Panc1 (cell line): ENCODE measurements around the gene FFAR1. TPM values are rescaled to one million over a fixed set of nuclear protein-coding genes. Genes with fewer than 3 reads are reported as not detected.

Source experiments
- ATAC-seq: fragments of 200-7000 bp; cut with Tn5 transposase; 2 replicates; pipeline ENCODE4 v1.9.1; 2020; ENCODE audit warnings: mild to moderate bottlenecking, moderate library complexity
- BruUV-seq: library from RNA; stranded (reverse); fragments of 400-500 nt; replicated peaks from 2 replicates; lab custom pipeline; 2021; lab: Mats Ljungman, UMichigan
- CTCF ChIA-PET: fragments of 300-600 bp; sonication (Branson Sonifier 250); formaldehyde crosslinking; loops from one replicate; lab custom pipeline; 2022; ENCODE audit warnings: antibody characterized with exemption; lab: Charles Lee
- POLR2A ChIA-PET: fragments of 300-600 bp; sonication (Branson Sonifier 250); formaldehyde crosslinking; loops from one replicate; lab custom pipeline; 2022; ENCODE audit warnings: antibody characterized with exemption; lab: Charles Lee
- DNase-seq: peaks from one replicate; pipeline ENCODE4 v3.0.0-alpha.2; 2010; ENCODE audit warnings: low read depth, low spot score
- H3K27ac ChIP-seq: 2 replicates; pipeline ENCODE4 v1.5.1; 2011; ENCODE audit warnings: mild to moderate bottlenecking, low read length, inconsistent platforms
- H3K27me3 ChIP-seq: fragments of 200-500 bp; sonication (Bioruptor generic); 2 replicates; pipeline ENCODE4 v1.6.0; 2014; ENCODE audit warnings: low read length, inconsistent platforms; ENCODE audit not compliant: control insufficient read depth, insufficient read depth
- H3K36me3 ChIP-seq: fragments of 200-500 bp; sonication (Bioruptor generic); 2 replicates; pipeline ENCODE4 v1.5.1; 2014; ENCODE audit warnings: inconsistent platforms, mild to moderate bottlenecking, low read length, moderate library complexity; ENCODE audit not compliant: control insufficient read depth, insufficient read depth
- H3K4me1 ChIP-seq: 2 replicates; pipeline ENCODE4 v1.5.1; 2011; ENCODE audit warnings: inconsistent platforms, mild to moderate bottlenecking, low read length, moderate library complexity; ENCODE audit not compliant: control insufficient read depth, insufficient read depth
- H3K4me3 ChIP-seq, 2 experiments: 2 replicates each; pipeline ENCODE4 v1.5.1; 2011 to 2012; ENCODE audit warnings: low read depth in 2 of 2, low read length in 2 of 2, mild to moderate bottlenecking in 2 of 2, inconsistent platforms in 1 of 2, moderate library complexity in 1 of 2
- H3K9me3 ChIP-seq: fragments of 200-500 bp; sonication (Bioruptor generic); 2 replicates; pipeline ENCODE4 v1.5.1; 2014; ENCODE audit warnings: low read depth, mild to moderate bottlenecking, inconsistent platforms, low read length, moderate library complexity; ENCODE audit not compliant: control insufficient read depth, insufficient read depth
- CTCF ChIP-seq: fragments of 450-650 bp; IDR thresholded peaks from 2 replicates; pipeline ENCODE4 v1.5.1; 2017; ENCODE audit warnings: mild to moderate bottlenecking
- POLR2AphosphoS5 ChIP-seq: IDR thresholded peaks from 2 replicates; pipeline ENCODE4 v1.6.1; 2012; ENCODE audit warnings: mild to moderate bottlenecking, low read depth, low read length, moderate library complexity
- REST ChIP-seq, 2 experiments: IDR thresholded peaks; 2 replicates each; pipeline ENCODE4 v1.6.1; 2011 to 2012; ENCODE audit warnings: low read depth in 2 of 2, control low read depth in 1 of 2, low read length in 1 of 2, mild to moderate bottlenecking in 1 of 2, moderate library complexity in 1 of 2; ENCODE audit not compliant: insufficient read depth in 1 of 2
- SIN3A ChIP-seq: IDR thresholded peaks from 2 replicates; pipeline ENCODE4 v1.6.1; 2012; ENCODE audit warnings: low read depth, mild to moderate bottlenecking, low read length, moderate library complexity, borderline replicate concordance; ENCODE audit not compliant: insufficient read depth
- TCF7L2 ChIP-seq: IDR thresholded peaks from 2 replicates; pipeline ENCODE4 v1.6.1; 2011; ENCODE audit warnings: mild to moderate bottlenecking, low read depth, low read length, inconsistent platforms
- in situ Hi-C: cut with HindIII; loops from 2 replicates; pipeline ENCODE4 v1.10.0; 2016; ENCODE audit warnings: low sequenced_read_pairs, low pct_unique_long_range_greater_than_20kb
- intact Hi-C: fragments of 100-400 bp; cut with micrococcal nuclease; formaldehyde crosslinking; loops from one replicate; pipeline ENCODE4 v1.10.0; 2022; ENCODE audit not compliant: unreplicated experiment
- total RNA-seq: library from RNA; stranded (reverse); gene quantifications from one replicate; pipeline ENCODE4 v1.2.1, GENCODE V29; 2021; ENCODE audit not compliant: unreplicated experiment

FFAR1 gene
- total RNA-seq, 1 experiment from 2014 or later, result not detected

- Histone ChIP-seq H3K4me1 (no peaks in the 10 kb centered on the region), H3K27ac (no peak overlapping the region), H3K9me3 (no peaks in the 10 kb centered on the region), H3K27me3 (no peaks in the 10 kb centered on the region; the same call in 1 of the 2 replicates), H3K4me3 (no peak overlapping the region), H3K36me3 (no peaks in the 10 kb centered on the region)
- POLR2A ChIA-PET, result no interaction called here
- DNase-seq, result no peak
- in situ Hi-C loops, result no loop called here
- intact Hi-C loops, result no loop called here
- TF ChIP-seq TCF7L2 (no peak), POLR2AphosphoS5 (no peak)
- CTCF ChIA-PET, result no interaction called here
- BruUV-seq, result no TSS peak
- no peak for ATAC-seq
These were observed 47.4 kb upstream of the FFAR1 start for GRCh38 chr19:35300339-35300649.

- Histone ChIP-seq H3K4me3 (no peak overlapping the region), H3K4me1 (no peaks in the 10 kb centered on the region), H3K9me3 (no peaks in the 10 kb centered on the region), H3K36me3 (no peaks in the 10 kb centered on the region), H3K27me3 (no peaks in the 10 kb centered on the region; the same call in 1 of the 2 replicates), H3K27ac (no peak overlapping the region)
- POLR2A ChIA-PET, result no interaction called here
- in situ Hi-C loops, result no loop called here
- no peak for DNase-seq
- TF ChIP-seq POLR2AphosphoS5, result no peak
- TF ChIP-seq SIN3A, result no peak
- TF ChIP-seq TCF7L2, result no peak
- TF ChIP-seq CTCF, result no peak
- no peak for TF ChIP-seq REST (IDR thresholded peaks at IDR 0.05; ENCODE audit: insufficient read depth in 1 of 2, low read depth in 2 of 2, low read length in 1 of 2)
- no TSS peak for BruUV-seq
- intact Hi-C loops, result no loop called here
- CTCF ChIA-PET, result no interaction called here
- no peak for ATAC-seq
These were observed 45.7 kb upstream of the FFAR1 start for GRCh38 chr19:35301961-35302360.

- Histone ChIP-seq H3K36me3 (no peaks in the 10 kb centered on the region), H3K9me3 (no peaks in the 10 kb centered on the region), H3K4me1 (no peaks in the 10 kb centered on the region), H3K27ac (no peak overlapping the region), H3K27me3 (no peaks in the 10 kb centered on the region; the same call in 1 of the 2 replicates), H3K4me3 (no peak overlapping the region)
- in situ Hi-C loops, result no loop called here
- TF ChIP-seq POLR2AphosphoS5 (no peak), TCF7L2 (no peak), SIN3A (no peak), REST (IDR thresholded peaks at IDR 0.05; ENCODE audit: insufficient read depth in 1 of 2, low read depth in 2 of 2, low read length in 1 of 2) (no peak)
- no peak for ATAC-seq
- ChIA-PET POLR2A (no interaction called here), CTCF (no interaction called here)
- DNase-seq, result no peak
- no TSS peak for BruUV-seq
- intact Hi-C loops, result no loop called here
These were observed 45.3 kb upstream of the FFAR1 start for GRCh38 chr19:35302446-35302845.
